Stimulated activated CD4-positive, alpha-beta T cell treated with anti-CD3 and anti-CD28 coated beads, Interleukin-4, amount 100 ng/mL, for 4 hours (primary cell): ENCODE results near the gene MYO5C.

Source experiments
- DNase-seq, 2 experiments: peaks; one replicate each; pipeline ENCODE4 v3.0.0-alpha.2; 2020

The MYO5C gene

GRCh38 chr15:52144656-52145178 lies 150.9 kb downstream of the MYO5C start:
- DNase-seq: no peak

- no peak for DNase-seq
Measured at GRCh38 chr15:52143873-52144272, 151.7 kb downstream of the MYO5C start.
